Measurements from ENCODE around the gene MICU1. TPM values are rescaled to one million over a fixed set of nuclear protein-coding genes. Genes with fewer than 3 reads are reported as not detected.

Gene MICU1
- total RNA-seq, 1 experiment from 2014 or later: 89.4 TPM

DNA sequence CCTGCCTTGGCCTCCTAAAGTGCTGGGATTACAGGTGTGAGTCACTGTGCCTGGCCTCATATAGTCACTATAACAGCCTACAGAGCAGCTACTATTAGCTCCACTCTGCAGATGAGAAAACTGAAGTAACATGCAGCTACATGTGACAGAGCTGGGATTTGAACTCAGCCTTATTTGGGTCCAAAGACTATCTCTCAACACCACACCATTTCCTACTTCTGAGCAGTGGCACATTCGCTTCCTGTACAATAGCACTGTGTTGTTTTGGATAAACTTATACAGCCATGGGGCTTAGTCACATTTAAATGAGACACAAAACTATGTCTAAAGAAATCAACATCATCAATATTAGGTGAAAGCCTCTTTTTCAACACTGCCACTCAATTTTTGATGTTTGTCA is 201.3 kb downstream of the MICU1 start:
- Mint-ChIP-seq H3K4me1 (ENCODE audit: low read depth, unreplicated experiment) (no peaks in the 10 kb centered on the region), H3K36me3 (ENCODE audit: insufficient read depth, unreplicated experiment) (peaks cover 20% of the 10 kb centered on the region), H3K4me3 (ENCODE audit: low read depth, unreplicated experiment) (no peak overlapping the region), H3K9me3 (ENCODE audit: low read depth, unreplicated experiment) (peaks cover 3% of the 10 kb centered on the region), H3K27ac (ENCODE audit: unreplicated experiment) (no peak overlapping the region), H3K27me3 (ENCODE audit: unreplicated experiment) (no peaks in the 10 kb centered on the region)
- no peak for DNase-seq
- TF ChIP-seq, protein P1, sequence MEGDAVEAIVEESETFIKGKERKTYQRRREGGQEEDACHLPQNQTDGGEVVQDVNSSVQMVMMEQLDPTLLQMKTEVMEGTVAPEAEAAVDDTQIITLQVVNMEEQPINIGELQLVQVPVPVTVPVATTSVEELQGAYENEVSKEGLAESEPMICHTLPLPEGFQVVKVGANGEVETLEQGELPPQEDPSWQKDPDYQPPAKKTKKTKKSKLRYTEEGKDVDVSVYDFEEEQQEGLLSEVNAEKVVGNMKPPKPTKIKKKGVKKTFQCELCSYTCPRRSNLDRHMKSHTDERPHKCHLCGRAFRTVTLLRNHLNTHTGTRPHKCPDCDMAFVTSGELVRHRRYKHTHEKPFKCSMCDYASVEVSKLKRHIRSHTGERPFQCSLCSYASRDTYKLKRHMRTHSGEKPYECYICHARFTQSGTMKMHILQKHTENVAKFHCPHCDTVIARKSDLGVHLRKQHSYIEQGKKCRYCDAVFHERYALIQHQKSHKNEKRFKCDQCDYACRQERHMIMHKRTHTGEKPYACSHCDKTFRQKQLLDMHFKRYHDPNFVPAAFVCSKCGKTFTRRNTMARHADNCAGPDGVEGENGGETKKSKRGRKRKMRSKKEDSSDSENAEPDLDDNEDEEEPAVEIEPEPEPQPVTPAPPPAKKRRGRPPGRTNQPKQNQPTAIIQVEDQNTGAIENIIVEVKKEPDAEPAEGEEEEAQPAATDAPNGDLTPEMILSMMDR (IDR thresholded peaks at IDR 0.05; ENCODE audit: unreplicated experiment): no peak
- CTCF ChIA-PET: interaction anchor here (0.5 to 0.6 kb wide), 2 partner anchors 17 to 152 kb away, joined by 4 to 5 read pairs; no protein-coding TSS in a partner anchor
- intact Hi-C loops (cut with micrococcal nuclease; ENCODE audit: unreplicated experiment): no loop called here
- BruUV-seq (replicated peaks): no TSS peak

DNA sequence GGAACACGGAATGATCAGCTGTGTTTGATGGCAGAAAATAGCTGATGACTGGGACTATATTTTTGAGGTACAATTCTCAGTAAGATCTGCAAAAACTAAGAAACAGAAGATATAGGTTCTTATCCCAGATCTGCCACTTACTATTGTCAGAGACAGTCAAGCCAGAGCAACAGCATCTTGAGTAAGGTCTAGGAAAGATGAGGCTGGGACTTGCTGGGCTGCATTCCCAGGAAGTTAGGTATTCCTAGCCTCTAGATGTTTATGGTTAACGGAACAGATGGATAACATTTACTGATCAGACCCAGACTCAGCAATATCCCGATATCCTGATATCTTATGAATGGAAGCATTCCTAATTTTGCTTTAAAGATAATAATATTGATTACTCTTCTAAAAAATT is 202.5 kb downstream of the MICU1 start:
- no peak overlapping the region for H3K27ac Mint-ChIP-seq (ENCODE audit: unreplicated experiment)

DNA sequence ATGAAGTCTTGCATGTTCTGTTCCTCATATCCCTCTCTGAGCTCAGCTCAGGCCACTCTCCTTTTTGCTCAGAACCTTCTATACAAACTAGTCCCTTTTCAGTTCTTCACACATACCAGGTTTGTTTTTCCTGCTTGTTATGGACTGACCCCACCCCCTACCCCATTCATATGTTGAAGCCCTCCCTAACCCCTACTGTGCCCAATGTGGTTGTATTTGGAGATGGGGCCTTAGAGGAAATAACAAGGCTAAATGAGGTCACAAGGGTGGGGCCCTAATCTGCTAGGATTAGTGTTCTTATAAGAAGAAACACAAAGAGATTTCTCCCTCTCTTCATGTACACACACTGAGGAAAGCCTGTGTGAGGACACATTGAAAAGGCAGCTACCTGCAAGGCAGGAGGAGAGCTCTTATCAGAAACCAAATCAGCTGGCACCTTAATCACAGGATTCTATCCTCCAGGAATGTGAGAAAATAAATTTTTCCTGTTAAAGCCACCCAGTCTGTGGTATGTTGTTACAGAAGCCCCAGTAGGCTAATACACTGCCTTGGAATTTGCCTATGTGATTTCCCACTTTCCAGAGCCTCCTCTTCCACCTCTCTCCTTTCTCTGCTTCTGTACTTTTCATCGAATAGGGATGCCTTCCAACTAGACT is 203.9 kb downstream of the MICU1 start:
- no TSS peak for BruUV-seq (replicated peaks)

More for the DNA sequence above, 202.5 kb downstream of the MICU1 start:
- Mint-ChIP-seq H3K9me3 (ENCODE audit: low read depth, unreplicated experiment) (peaks cover 3% of the 10 kb centered on the region), H3K27me3 (ENCODE audit: unreplicated experiment) (no peaks in the 10 kb centered on the region), H3K4me3 (ENCODE audit: low read depth, unreplicated experiment) (no peak overlapping the region), H3K36me3 (ENCODE audit: insufficient read depth, unreplicated experiment) (peaks cover 20% of the 10 kb centered on the region), H3K4me1 (ENCODE audit: low read depth, unreplicated experiment) (no peaks in the 10 kb centered on the region)
- no peak for DNase-seq
- CTCF ChIA-PET: no interaction called here
- TF ChIP-seq, protein P1 (IDR thresholded peaks at IDR 0.05; ENCODE audit: unreplicated experiment): no peak
- BruUV-seq (replicated peaks): no TSS peak
- intact Hi-C loops (cut with micrococcal nuclease; ENCODE audit: unreplicated experiment): no loop called here

DNA sequence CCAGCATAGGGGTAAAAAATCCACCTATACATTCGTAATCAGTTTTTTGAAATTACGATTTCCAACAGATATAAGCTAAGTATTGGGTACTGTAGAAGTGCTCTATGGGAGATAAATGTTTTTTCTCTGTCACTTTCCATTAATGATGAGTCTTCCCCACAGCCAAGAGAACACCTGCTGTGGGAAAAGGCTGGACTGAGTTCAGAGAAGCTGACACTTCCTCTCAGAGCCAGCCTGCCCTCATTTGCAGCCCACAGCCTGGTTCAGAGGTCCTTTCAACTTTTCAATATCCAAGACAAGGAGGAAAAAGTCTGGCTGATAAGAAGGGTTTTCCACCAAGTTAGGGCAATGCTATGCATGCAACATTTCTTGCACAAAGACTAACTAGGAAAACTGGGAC is 206.6 kb downstream of the MICU1 start:
- no peak overlapping the region for H3K27ac Mint-ChIP-seq (ENCODE audit: unreplicated experiment)
- no peaks in the 10 kb centered on the region for H3K27me3 Mint-ChIP-seq (ENCODE audit: unreplicated experiment)
- peaks cover 20% of the 10 kb centered on the region for H3K36me3 Mint-ChIP-seq (ENCODE audit: insufficient read depth, unreplicated experiment)
- no peak overlapping the region for H3K4me3 Mint-ChIP-seq (ENCODE audit: low read depth, unreplicated experiment)
- intact Hi-C loops (cut with micrococcal nuclease; ENCODE audit: unreplicated experiment): no loop called here
- BruUV-seq (replicated peaks): no TSS peak
- peaks cover 3% of the 10 kb centered on the region for H3K9me3 Mint-ChIP-seq (ENCODE audit: low read depth, unreplicated experiment)
- H3K4me1 Mint-ChIP-seq (ENCODE audit: low read depth, unreplicated experiment): no peaks in the 10 kb centered on the region
- CTCF ChIA-PET: no interaction called here
- TF ChIP-seq, protein P1 (IDR thresholded peaks at IDR 0.05; ENCODE audit: unreplicated experiment): no peak
- no peak for DNase-seq

More for the DNA sequence above, 203.9 kb downstream of the MICU1 start:
- CTCF ChIA-PET: interaction anchor here (0.8 kb wide), 1 partner anchor 31 kb away, joined by 4 read pairs; no protein-coding TSS in a partner anchor
- intact Hi-C loops (cut with micrococcal nuclease; ENCODE audit: unreplicated experiment): no loop called here
- H3K4me3 Mint-ChIP-seq (ENCODE audit: low read depth, unreplicated experiment): no peak overlapping the region
- no peak for DNase-seq
- TF ChIP-seq, protein P1 (IDR thresholded peaks at IDR 0.05; ENCODE audit: unreplicated experiment): no peak
- H3K4me1 Mint-ChIP-seq (ENCODE audit: low read depth, unreplicated experiment): no peaks in the 10 kb centered on the region
- peaks cover 20% of the 10 kb centered on the region for H3K36me3 Mint-ChIP-seq (ENCODE audit: insufficient read depth, unreplicated experiment)
- no peaks in the 10 kb centered on the region for H3K27me3 Mint-ChIP-seq (ENCODE audit: unreplicated experiment)
- H3K9me3 Mint-ChIP-seq (ENCODE audit: low read depth, unreplicated experiment): peaks cover 3% of the 10 kb centered on the region
- H3K27ac Mint-ChIP-seq (ENCODE audit: unreplicated experiment): no peak overlapping the region

Data from Calu3 (cell line).